GM19025 (cell line): ENCODE data around the gene SERGEF.

Source experiments
- ATAC-seq: cut with Tn5 transposase; IDR thresholded peaks from one replicate; pipeline ENCODE4 v1.9.1; 2021; ENCODE audit warnings: mild to moderate bottlenecking, low read depth, moderate library complexity; ENCODE audit not compliant: unreplicated experiment

The SERGEF gene

GRCh38 chr11:17740649-17741235 lies 272.1 kb downstream of the SERGEF start:
- ATAC-seq = no peak

GRCh38 chr11:17739945-17740338 lies 272.9 kb downstream of the SERGEF start:
- ATAC-seq = no peak

- no peak for ATAC-seq
Observed at GRCh38 chr11:17738151-17738973, 274.5 kb downstream of the SERGEF start.
